Panc1 (cell line): ENCODE measurements around the gene CXCR1. TPM values are rescaled to one million over a fixed set of nuclear protein-coding genes. Genes with fewer than 3 reads are reported as not detected.

Experiments
- ATAC-seq: fragments of 200-7000 bp; cut with Tn5 transposase; 2 replicates; pipeline ENCODE4 v1.9.1; 2020; ENCODE audit warnings: mild to moderate bottlenecking, moderate library complexity
- BruUV-seq: library from RNA; stranded (reverse); fragments of 400-500 nt; replicated peaks from 2 replicates; lab custom pipeline; 2021; lab: Mats Ljungman, UMichigan
- CTCF ChIA-PET: fragments of 300-600 bp; sonication (Branson Sonifier 250); formaldehyde crosslinking; loops from one replicate; lab custom pipeline; 2022; ENCODE audit warnings: antibody characterized with exemption; lab: Charles Lee
- POLR2A ChIA-PET: fragments of 300-600 bp; sonication (Branson Sonifier 250); formaldehyde crosslinking; loops from one replicate; lab custom pipeline; 2022; ENCODE audit warnings: antibody characterized with exemption; lab: Charles Lee
- DNase-seq: peaks from one replicate; pipeline ENCODE4 v3.0.0-alpha.2; 2010; ENCODE audit warnings: low read depth, low spot score
- H3K27ac ChIP-seq: 2 replicates; pipeline ENCODE4 v1.5.1; 2011; ENCODE audit warnings: mild to moderate bottlenecking, low read length, inconsistent platforms
- H3K27me3 ChIP-seq: fragments of 200-500 bp; sonication (Bioruptor generic); 2 replicates; pipeline ENCODE4 v1.6.0; 2014; ENCODE audit warnings: low read length, inconsistent platforms; ENCODE audit not compliant: control insufficient read depth, insufficient read depth
- H3K36me3 ChIP-seq: fragments of 200-500 bp; sonication (Bioruptor generic); 2 replicates; pipeline ENCODE4 v1.5.1; 2014; ENCODE audit warnings: inconsistent platforms, mild to moderate bottlenecking, low read length, moderate library complexity; ENCODE audit not compliant: control insufficient read depth, insufficient read depth
- H3K4me1 ChIP-seq: 2 replicates; pipeline ENCODE4 v1.5.1; 2011; ENCODE audit warnings: inconsistent platforms, mild to moderate bottlenecking, low read length, moderate library complexity; ENCODE audit not compliant: control insufficient read depth, insufficient read depth
- H3K4me3 ChIP-seq, 2 experiments: 2 replicates each; pipeline ENCODE4 v1.5.1; 2011 to 2012; ENCODE audit warnings: low read depth in 2 of 2, low read length in 2 of 2, mild to moderate bottlenecking in 2 of 2, inconsistent platforms in 1 of 2, moderate library complexity in 1 of 2
- H3K9me3 ChIP-seq: fragments of 200-500 bp; sonication (Bioruptor generic); 2 replicates; pipeline ENCODE4 v1.5.1; 2014; ENCODE audit warnings: low read depth, mild to moderate bottlenecking, inconsistent platforms, low read length, moderate library complexity; ENCODE audit not compliant: control insufficient read depth, insufficient read depth
- CTCF ChIP-seq: fragments of 450-650 bp; IDR thresholded peaks from 2 replicates; pipeline ENCODE4 v1.5.1; 2017; ENCODE audit warnings: mild to moderate bottlenecking
- POLR2AphosphoS5 ChIP-seq: IDR thresholded peaks from 2 replicates; pipeline ENCODE4 v1.6.1; 2012; ENCODE audit warnings: mild to moderate bottlenecking, low read depth, low read length, moderate library complexity
- SIN3A ChIP-seq: IDR thresholded peaks from 2 replicates; pipeline ENCODE4 v1.6.1; 2012; ENCODE audit warnings: low read depth, mild to moderate bottlenecking, low read length, moderate library complexity, borderline replicate concordance; ENCODE audit not compliant: insufficient read depth
- TCF7L2 ChIP-seq: IDR thresholded peaks from 2 replicates; pipeline ENCODE4 v1.6.1; 2011; ENCODE audit warnings: mild to moderate bottlenecking, low read depth, low read length, inconsistent platforms
- in situ Hi-C: cut with HindIII; loops from 2 replicates; pipeline ENCODE4 v1.10.0; 2016; ENCODE audit warnings: low sequenced_read_pairs, low pct_unique_long_range_greater_than_20kb
- intact Hi-C: fragments of 100-400 bp; cut with micrococcal nuclease; formaldehyde crosslinking; loops from one replicate; pipeline ENCODE4 v1.10.0; 2022; ENCODE audit not compliant: unreplicated experiment
- total RNA-seq: library from RNA; stranded (reverse); gene quantifications from one replicate; pipeline ENCODE4 v1.2.1, GENCODE V29; 2021; ENCODE audit not compliant: unreplicated experiment
- TF ChIP-seq, protein P1 (sequence below), 2 experiments: IDR thresholded peaks; 2 replicates each; pipeline ENCODE4 v1.6.1; 2011 to 2012; ENCODE audit warnings: low read depth in 2 of 2, control low read depth in 1 of 2, low read length in 1 of 2, mild to moderate bottlenecking in 1 of 2, moderate library complexity in 1 of 2; ENCODE audit not compliant: insufficient read depth in 1 of 2

CXCR1 gene
- total RNA-seq, 1 experiment from 2014 or later, result not detected

DNA sequence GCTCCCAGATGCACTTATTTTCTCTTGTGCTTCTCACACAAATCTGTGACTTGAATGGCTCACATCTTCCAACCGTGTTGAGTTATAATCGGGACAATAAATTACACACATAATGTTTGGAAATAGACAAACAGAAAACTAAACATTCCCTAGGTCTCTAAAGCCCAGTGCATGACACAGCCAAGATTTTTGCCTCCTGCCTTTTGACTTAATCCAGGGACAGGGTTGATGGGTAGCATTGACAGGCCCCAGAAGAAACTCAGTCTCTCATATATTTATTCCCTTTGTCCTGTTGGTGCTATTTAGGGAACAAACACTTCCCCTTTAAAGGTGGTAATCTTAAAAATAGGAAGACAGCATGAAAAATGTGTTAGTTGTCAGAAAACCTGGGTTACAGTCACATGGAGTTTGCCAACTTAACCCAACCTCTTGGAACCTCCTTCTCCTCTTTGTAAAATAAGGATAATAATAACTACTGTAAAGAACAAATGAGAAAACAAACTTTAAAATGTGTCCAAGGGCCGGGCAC is 26.2 kb upstream of the CXCR1 start:
- no peaks in the 10 kb centered on the region for H3K36me3 ChIP-seq
- H3K4me1 ChIP-seq, result no peaks in the 10 kb centered on the region
- DNase-seq, result no peak
- POLR2A ChIA-PET, result no interaction called here
- no peak overlapping the region for H3K27ac ChIP-seq
- H3K4me3 ChIP-seq, result no peak overlapping the region
- no TSS peak for BruUV-seq
- intact Hi-C loops, result no loop called here
- CTCF ChIA-PET, result no interaction called here
- ATAC-seq, result no peak
- H3K27me3 ChIP-seq, result no peaks in the 10 kb centered on the region; the same call in 1 of the 2 replicates
- in situ Hi-C loops, result no loop called here
- TF ChIP-seq, protein P1, sequence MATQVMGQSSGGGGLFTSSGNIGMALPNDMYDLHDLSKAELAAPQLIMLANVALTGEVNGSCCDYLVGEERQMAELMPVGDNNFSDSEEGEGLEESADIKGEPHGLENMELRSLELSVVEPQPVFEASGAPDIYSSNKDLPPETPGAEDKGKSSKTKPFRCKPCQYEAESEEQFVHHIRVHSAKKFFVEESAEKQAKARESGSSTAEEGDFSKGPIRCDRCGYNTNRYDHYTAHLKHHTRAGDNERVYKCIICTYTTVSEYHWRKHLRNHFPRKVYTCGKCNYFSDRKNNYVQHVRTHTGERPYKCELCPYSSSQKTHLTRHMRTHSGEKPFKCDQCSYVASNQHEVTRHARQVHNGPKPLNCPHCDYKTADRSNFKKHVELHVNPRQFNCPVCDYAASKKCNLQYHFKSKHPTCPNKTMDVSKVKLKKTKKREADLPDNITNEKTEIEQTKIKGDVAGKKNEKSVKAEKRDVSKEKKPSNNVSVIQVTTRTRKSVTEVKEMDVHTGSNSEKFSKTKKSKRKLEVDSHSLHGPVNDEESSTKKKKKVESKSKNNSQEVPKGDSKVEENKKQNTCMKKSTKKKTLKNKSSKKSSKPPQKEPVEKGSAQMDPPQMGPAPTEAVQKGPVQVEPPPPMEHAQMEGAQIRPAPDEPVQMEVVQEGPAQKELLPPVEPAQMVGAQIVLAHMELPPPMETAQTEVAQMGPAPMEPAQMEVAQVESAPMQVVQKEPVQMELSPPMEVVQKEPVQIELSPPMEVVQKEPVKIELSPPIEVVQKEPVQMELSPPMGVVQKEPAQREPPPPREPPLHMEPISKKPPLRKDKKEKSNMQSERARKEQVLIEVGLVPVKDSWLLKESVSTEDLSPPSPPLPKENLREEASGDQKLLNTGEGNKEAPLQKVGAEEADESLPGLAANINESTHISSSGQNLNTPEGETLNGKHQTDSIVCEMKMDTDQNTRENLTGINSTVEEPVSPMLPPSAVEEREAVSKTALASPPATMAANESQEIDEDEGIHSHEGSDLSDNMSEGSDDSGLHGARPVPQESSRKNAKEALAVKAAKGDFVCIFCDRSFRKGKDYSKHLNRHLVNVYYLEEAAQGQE (IDR thresholded peaks at IDR 0.05; ENCODE audit: insufficient read depth in 1 of 2, low read depth in 2 of 2, low read length in 1 of 2), result no peak
- TF ChIP-seq POLR2AphosphoS5 (no peak), TCF7L2 (no peak), CTCF (no peak), SIN3A (no peak)
- H3K9me3 ChIP-seq, result no peaks in the 10 kb centered on the region

GRCh38 chr2:218188528-218188927 is 21.8 kb upstream of the CXCR1 start:
- no peaks in the 10 kb centered on the region for H3K4me1 ChIP-seq
- in situ Hi-C loops, result no loop called here
- BruUV-seq, result no TSS peak
- intact Hi-C loops, result no loop called here
- POLR2A ChIA-PET, result no interaction called here
- H3K36me3 ChIP-seq, result no peaks in the 10 kb centered on the region
- no peak overlapping the region for H3K4me3 ChIP-seq
- DNase-seq (no peak), ATAC-seq (no peak)
- 0 out of 2 replicates have a peak, but pooled peaks cover 3% of the 10 kb centered on the region for H3K27me3 ChIP-seq
- TF ChIP-seq TCF7L2 (no peak), CTCF (no peak), POLR2AphosphoS5 (no peak), SIN3A (no peak)
- TF ChIP-seq, protein P1 (IDR thresholded peaks at IDR 0.05; ENCODE audit: insufficient read depth in 1 of 2, low read depth in 2 of 2, low read length in 1 of 2), result no peak
- CTCF ChIA-PET, result no interaction called here
- H3K27ac ChIP-seq, result no peak overlapping the region
- H3K9me3 ChIP-seq, result no peaks in the 10 kb centered on the region
